Mononuclear cell (primary cell): ENCODE results near the gene PCNX3. TPM values are rescaled to one million over a fixed set of nuclear protein-coding genes. Genes with fewer than 3 reads are reported as not detected.
"Not testable (repeated sequence)": the region's sequence is repeated elsewhere in the genome, so short reads cannot be mapped to it uniquely, and the experiment has no call there.

Experiments
- H3K27me3 ChIP-seq: 2 replicates; pipeline ENCODE4 v1.6.0; 2011; ENCODE audit warnings: low read length, control low read depth; ENCODE audit not compliant: insufficient read depth
- H3K4me1 ChIP-seq: 2 replicates; pipeline ENCODE4 v1.5.1; 2011; ENCODE audit warnings: mild to moderate bottlenecking, low read length, control low read depth; ENCODE audit not compliant: insufficient read depth
- H3K4me3 ChIP-seq: 2 replicates; pipeline ENCODE4 v1.5.1; 2011; ENCODE audit warnings: mild to moderate bottlenecking, low read length, moderate library complexity
- H3K9me3 ChIP-seq: 2 replicates; pipeline ENCODE4 v1.5.1; 2011; ENCODE audit warnings: low read depth, mild to moderate bottlenecking, control low read depth, low read length
- total RNA-seq: library from RNA; depleted of rRNA; stranded (reverse); fragments of >200 nt; gene quantifications from one replicate; pipeline ENCODE4 v1.2.3, GENCODE V29; 2012

The PCNX3 gene
- total RNA-seq, 1 donor, result 15.0 TPM

- Histone ChIP-seq H3K4me1 (peaks cover 34% of the 10 kb centered on the region), H3K9me3 (no peaks in the 10 kb centered on the region), H3K27me3 (no peaks in the 10 kb centered on the region), H3K4me3 (no peak overlapping the region)
Observed at GRCh38 chr11:65634109-65634436, 18.5 kb downstream of the PCNX3 start.

DNA sequence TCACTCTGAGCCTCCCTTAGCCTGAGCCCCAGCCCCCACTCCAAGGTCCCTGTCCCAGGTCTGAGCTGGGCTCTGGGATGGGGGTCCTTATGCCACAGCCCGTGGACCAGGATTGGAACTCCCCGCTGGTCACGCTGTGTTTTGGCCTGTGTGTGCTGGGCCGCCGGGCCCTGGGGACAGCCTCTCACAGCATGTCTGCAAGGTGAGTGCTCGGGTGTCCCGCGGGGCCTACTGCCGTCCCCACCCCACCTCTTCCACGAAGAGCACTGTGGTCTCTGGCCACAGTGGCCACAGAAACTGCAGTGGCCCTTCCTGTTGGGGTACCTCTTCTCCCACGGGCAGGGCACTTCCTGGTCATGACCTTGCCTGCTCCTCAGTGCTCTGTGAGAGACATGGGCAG is 18.9 kb downstream of the PCNX3 start:
- H3K27me3 ChIP-seq, result no peaks in the 10 kb centered on the region
- H3K4me3 ChIP-seq, result no peak overlapping the region
- H3K9me3 ChIP-seq, result no peaks in the 10 kb centered on the region
- peaks cover 37% of the 10 kb centered on the region for H3K4me1 ChIP-seq

DNA sequence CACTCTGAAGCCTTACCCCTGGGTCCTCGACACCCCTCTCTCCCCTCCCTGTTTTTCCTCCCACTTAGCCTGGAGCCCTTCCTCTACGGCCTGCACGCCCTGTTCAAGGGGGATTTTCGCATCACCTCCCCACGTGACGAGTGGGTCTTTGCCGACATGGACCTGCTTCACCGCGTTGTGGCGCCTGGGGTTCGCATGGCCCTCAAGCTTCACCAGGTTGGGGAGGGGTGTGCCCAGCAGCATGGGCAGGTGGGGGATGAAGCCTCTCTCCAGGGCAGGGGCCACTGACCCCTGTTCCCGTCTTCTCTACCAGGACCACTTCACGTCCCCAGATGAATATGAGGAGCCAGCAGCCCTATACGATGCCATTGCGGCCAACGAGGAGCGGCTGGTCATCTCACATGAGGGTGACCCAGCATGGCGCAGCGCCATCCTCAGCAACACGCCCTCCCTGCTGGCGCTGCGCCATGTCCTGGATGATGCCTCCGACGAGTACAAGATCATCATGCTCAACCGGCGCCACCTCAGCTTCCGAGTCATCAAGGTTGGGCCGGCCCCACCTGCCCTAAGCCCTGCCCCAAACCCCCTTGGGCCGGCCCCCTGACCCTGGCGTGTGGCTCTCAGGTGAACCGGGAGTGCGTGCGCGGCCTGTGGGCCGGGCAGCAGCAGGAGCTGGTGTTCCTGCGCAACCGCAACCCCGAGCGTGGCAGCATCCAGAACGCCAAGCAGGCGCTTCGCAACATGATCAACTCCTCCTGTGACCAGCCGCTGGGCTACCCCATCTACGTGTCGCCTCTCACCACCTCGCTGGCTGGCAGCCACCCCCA is 19.5 kb downstream of the PCNX3 start:
- Histone ChIP-seq H3K9me3 (no peaks in the 10 kb centered on the region), H3K4me1 (peaks cover 43% of the 10 kb centered on the region), H3K4me3 (no peak overlapping the region), H3K27me3 (no peaks in the 10 kb centered on the region)

GRCh38 chr11:65636108-65637031 is 20.8 kb downstream of the PCNX3 start:
- peaks cover 56% of the 10 kb centered on the region for H3K4me1 ChIP-seq
- no peaks in the 10 kb centered on the region for H3K27me3 ChIP-seq
- H3K4me3 ChIP-seq, result no peak overlapping the region
- H3K9me3 ChIP-seq, result no peaks in the 10 kb centered on the region

DNA sequence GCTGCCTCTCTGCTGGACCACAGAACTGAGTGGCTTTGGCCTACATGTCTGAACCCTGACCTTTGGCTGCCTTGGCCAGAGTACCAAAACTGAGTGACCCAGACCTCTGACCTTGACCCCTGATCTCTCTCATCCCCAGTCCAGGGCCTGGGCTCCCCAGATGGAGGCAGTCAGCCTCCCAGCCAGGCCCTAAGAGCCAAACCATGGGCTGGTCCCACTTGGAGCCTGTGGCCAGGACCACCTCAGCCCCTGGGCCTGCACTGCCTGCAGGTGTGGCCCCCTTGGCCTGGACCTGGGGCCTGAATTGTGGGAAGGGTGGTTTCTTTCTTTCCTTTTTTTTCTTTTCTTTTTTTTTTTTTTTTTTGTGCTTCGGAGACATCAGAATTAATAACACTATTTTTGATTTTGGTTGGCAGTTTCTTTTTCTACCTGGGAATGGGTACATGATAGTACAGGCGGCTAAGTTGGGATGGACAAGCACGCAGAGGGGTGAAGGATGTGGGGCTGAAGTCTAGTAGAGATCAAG is 21.5 kb downstream of the PCNX3 start:
- no peaks in the 10 kb centered on the region for H3K9me3 ChIP-seq
- no peak overlapping the region for H3K4me3 ChIP-seq
- no peaks in the 10 kb centered on the region for H3K27me3 ChIP-seq
- H3K4me1 ChIP-seq, result peaks cover 63% of the 10 kb centered on the region

GRCh38 chr11:65637794-65638419 is 22.3 kb downstream of the PCNX3 start, which contains the start of gene SIPA1:
Gene SIPA1, plus strand, starts transcription at chr11:65638101. Its CDS starts 2,821 bp downstream, at chr11:65640922.
- H3K4me3 ChIP-seq, result peak within 1 kb of the TSS; percentile 92
- no peaks in the 10 kb centered on the region for H3K27me3 ChIP-seq
- H3K4me1 ChIP-seq, result peaks cover 71% of the 10 kb centered on the region

GRCh38 chr11:65639228-65639597 is 23.6 kb downstream of the PCNX3 start:
- Histone ChIP-seq H3K4me3 (peak overlapping the region; percentile 92), H3K4me1 (peaks cover 72% of the 10 kb centered on the region)
- H3K9me3 ChIP-seq, H3K27me3 ChIP-seq: not testable (repeated sequence)

More at GRCh38 chr11:65637794-65638419, 22.3 kb downstream of the PCNX3 start, which contains the start of gene SIPA1:
- no peaks in the 10 kb centered on the region for H3K9me3 ChIP-seq

DNA sequence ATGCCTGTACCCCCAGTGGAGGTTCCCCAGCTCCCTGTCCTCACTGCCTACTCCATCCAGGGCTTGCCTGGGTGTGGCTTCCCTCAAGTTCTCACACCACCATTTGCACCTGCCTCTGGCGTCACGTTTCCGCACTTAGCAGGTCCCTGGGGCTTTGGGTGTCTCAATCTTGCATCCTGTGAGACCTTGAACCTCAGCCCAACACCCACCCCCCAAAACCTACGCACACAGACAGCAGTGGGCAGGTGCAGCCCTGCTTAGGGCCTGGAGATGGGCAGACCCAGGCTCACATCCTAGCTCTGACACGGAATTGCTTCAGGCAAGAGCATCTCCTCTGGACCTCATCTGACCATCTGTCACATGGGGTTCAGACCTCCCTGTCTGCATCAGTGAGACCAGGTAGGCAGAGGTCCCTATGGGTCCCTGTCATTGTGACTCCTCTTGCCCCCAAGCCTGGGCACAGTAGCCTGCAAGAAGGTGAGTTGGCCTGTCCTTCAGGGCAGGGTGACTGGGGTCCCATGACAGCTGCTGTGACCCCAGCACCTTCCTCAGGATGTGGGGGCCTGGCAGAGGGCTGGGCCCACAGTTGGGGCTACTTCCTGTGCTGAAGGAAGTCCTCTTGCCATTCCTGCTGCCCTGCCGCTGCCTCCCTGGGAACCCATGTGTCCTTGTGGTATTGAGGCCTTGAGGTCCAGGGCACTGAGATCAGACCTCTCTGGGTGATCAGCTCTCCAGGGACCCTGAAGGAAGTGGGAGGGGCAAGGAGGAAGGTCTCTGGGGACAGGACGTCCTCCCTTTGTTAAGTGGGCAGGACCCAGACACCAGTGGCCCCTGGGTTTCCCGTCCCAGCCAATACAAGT is 24.3 kb downstream of the PCNX3 start:
- Histone ChIP-seq H3K4me1 (peaks cover 68% of the 10 kb centered on the region), H3K9me3 (no peaks in the 10 kb centered on the region), H3K4me3 (peak overlapping the region; percentile 55)

DNA sequence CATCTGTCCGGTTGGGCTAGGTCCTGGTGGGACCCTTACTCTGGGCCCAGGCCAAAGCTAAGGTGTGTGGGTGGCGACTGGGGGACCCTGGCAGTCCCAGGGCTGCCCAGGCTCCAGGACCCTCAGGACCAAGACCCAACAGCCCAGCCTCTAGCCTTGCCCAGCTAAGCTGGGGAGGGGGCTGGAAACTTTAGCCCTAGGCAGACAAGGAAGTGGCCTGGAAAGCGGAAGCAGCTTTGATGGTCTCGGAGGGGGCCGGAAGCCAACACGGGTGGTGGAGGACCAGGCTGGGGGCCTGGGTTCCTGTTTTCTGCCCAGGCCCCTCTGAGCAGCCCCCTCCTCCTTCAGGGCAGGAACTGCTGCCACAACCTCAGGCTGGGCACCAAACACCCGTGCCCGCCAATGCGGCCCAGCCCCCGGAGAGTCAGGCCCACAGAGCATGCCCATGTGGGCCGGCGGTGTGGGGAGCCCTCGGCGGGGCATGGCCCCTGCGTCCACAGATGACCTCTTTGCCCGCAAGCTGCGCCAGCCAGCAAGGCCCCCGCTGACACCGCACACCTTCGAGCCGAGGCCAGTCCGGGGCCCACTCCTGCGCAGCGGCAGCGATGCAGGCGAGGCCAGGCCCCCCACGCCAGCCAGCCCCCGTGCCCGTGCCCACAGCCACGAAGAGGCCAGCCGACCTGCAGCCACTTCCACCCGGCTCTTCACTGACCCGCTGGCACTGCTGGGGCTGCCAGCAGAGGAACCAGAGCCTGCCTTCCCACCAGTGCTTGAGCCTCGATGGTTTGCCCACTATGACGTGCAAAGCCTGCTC is 25.1 kb downstream of the PCNX3 start:
- Histone ChIP-seq H3K4me3 (peak overlapping the region; percentile 55), H3K4me1 (peaks cover 68% of the 10 kb centered on the region), H3K27me3 (no peaks in the 10 kb centered on the region), H3K9me3 (no peaks in the 10 kb centered on the region)

More for the DNA sequence above, 24.3 kb downstream of the PCNX3 start:
- H3K27me3 ChIP-seq, result no peaks in the 10 kb centered on the region

- H3K27me3 ChIP-seq, result no peaks in the 10 kb centered on the region
- peak overlapping the region; percentile 55 for H3K4me3 ChIP-seq
- H3K4me1 ChIP-seq, result peaks cover 68% of the 10 kb centered on the region
- no peaks in the 10 kb centered on the region for H3K9me3 ChIP-seq
Observed at GRCh38 chr11:65641297-65642013, 25.9 kb downstream of the PCNX3 start.

- H3K4me3 ChIP-seq, result peak overlapping the region; percentile 55
- peaks cover 64% of the 10 kb centered on the region for H3K4me1 ChIP-seq
- no peaks in the 10 kb centered on the region for H3K9me3 ChIP-seq
- no peaks in the 10 kb centered on the region for H3K27me3 ChIP-seq
Observed at GRCh38 chr11:65642014-65642671, 26.6 kb downstream of the PCNX3 start.

DNA sequence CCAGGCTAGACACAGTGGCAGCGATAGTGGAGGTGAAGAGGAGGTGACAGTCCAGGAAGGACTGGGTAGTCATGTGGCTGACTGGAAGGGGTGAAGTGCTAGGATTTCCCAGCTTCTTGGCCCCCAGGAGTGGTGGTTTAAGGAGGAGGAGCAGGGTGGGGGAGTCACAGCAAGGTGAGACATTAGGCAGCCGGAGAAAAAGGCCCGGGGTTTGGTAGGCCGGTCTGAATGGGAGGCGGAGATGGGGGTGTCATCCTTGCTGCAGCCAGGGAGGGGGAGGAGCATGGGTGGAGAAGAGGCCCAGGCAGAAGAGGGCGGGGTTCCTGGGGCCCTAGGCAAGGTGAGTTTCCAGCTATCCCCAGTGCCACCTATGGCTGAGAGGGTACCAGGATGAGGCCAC is 28.4 kb downstream of the PCNX3 start:
- Histone ChIP-seq H3K9me3 (no peaks in the 10 kb centered on the region), H3K27me3 (no peaks in the 10 kb centered on the region), H3K4me3 (no peak overlapping the region), H3K4me1 (peaks cover 51% of the 10 kb centered on the region)
